AG09309 (cell line): Measurements from ENCODE around the gene UBE2I.

ENCODE experiments used
- DNase-seq: peaks from one replicate; pipeline ENCODE4 v3.0.0-alpha.2; 2010; ENCODE audit warnings: low read depth
- H3K4me3 ChIP-seq: 2 replicates; pipeline ENCODE4 v1.5.1; 2011; ENCODE audit warnings: mild to moderate bottlenecking, low read depth, low read length, moderate library complexity; ENCODE audit not compliant: control insufficient read depth
- CTCF ChIP-seq: IDR thresholded peaks from 2 replicates; pipeline ENCODE4 v1.5.1; 2011; ENCODE audit warnings: mild to moderate bottlenecking, low read depth, low read length, inconsistent platforms; ENCODE audit not compliant: insufficient read depth, control insufficient read depth; ENCODE audit errors: missing control alignments

UBE2I gene

GRCh38 chr16:1314399-1315068, 5.1 kb downstream of the UBE2I start:
- no peak for DNase-seq
- no peak overlapping the region for H3K4me3 ChIP-seq
- no peak for TF ChIP-seq CTCF

GRCh38 chr16:1315081-1316032, 5.9 kb downstream of the UBE2I start:
- no peak for DNase-seq
- TF ChIP-seq CTCF, result no peak
- no peak overlapping the region for H3K4me3 ChIP-seq

- TF ChIP-seq CTCF, result no peak
- no peak overlapping the region for H3K4me3 ChIP-seq
- no peak for DNase-seq
Observed at GRCh38 chr16:1316033-1316405, 6.6 kb downstream of the UBE2I start.

- no peak overlapping the region for H3K4me3 ChIP-seq
- TF ChIP-seq CTCF, result no peak
- DNase-seq, result no peak
Observed at GRCh38 chr16:1317479-1318267, 8.2 kb downstream of the UBE2I start.

- no peak overlapping the region for H3K4me3 ChIP-seq
- no peak for TF ChIP-seq CTCF
Observed at GRCh38 chr16:1318268-1318545, 8.8 kb downstream of the UBE2I start.

GRCh38 chr16:1319041-1319440, 9.6 kb downstream of the UBE2I start:
- no peak for TF ChIP-seq CTCF
- no peak overlapping the region for H3K4me3 ChIP-seq
- DNase-seq, result no peak

More at GRCh38 chr16:1318268-1318545, 8.8 kb downstream of the UBE2I start:
- DNase-seq, result no peak
